ENCODE data around the gene TOLLIP.
A peak's percentile ranks its signal among the peaks of the same experiment; 100 is the strongest.

Gene TOLLIP

GRCh38 chr11:1297011-1297575 lies 12.3 kb downstream of the TOLLIP start:
- no peak for DNase-seq

GRCh38 chr11:1296287-1296686 lies 13.1 kb downstream of the TOLLIP start:
- no peak for DNase-seq

- DNase-seq = no peak
Observed at GRCh38 chr11:1295591-1295990, 13.8 kb downstream of the TOLLIP start.

- DNase-seq = no peak
Observed at GRCh38 chr11:1295086-1295485, 14.3 kb downstream of the TOLLIP start.

- DNase-seq = peak in 1 of 2 experiments; percentile 1
Observed at GRCh38 chr11:1293619-1294015, 15.8 kb downstream of the TOLLIP start.

GRCh38 chr11:1292644-1293618 lies 16.5 kb downstream of the TOLLIP start:
- DNase-seq = no peak

- no peak for DNase-seq
Observed at GRCh38 chr11:1292018-1292643, 17.3 kb downstream of the TOLLIP start.

- DNase-seq = no peak
Observed at GRCh38 chr11:1291295-1292017, 18.0 kb downstream of the TOLLIP start.

- DNase-seq = no peak
Observed at GRCh38 chr11:1290052-1291040, 19.1 kb downstream of the TOLLIP start.

- DNase-seq = no peak
Observed at GRCh38 chr11:1289211-1289935, 20.1 kb downstream of the TOLLIP start.

- no peak for DNase-seq
Observed at GRCh38 chr11:1288426-1289151, 20.8 kb downstream of the TOLLIP start.

GRCh38 chr11:1287928-1288327 lies 21.5 kb downstream of the TOLLIP start:
- DNase-seq = no peak

GRCh38 chr11:1285876-1286275 lies 23.6 kb downstream of the TOLLIP start:
- no peak for DNase-seq

GRCh38 chr11:1285316-1285744 lies 24.1 kb downstream of the TOLLIP start:
- DNase-seq = no peak

- no peak for DNase-seq
Observed at GRCh38 chr11:1283906-1284305, 25.5 kb downstream of the TOLLIP start.

- DNase-seq = no peak
Observed at GRCh38 chr11:1283091-1283511, 26.3 kb downstream of the TOLLIP start.

GRCh38 chr11:1281974-1282365 lies 27.5 kb downstream of the TOLLIP start:
- DNase-seq = no peak

GRCh38 chr11:1281326-1281973 lies 28.0 kb downstream of the TOLLIP start:
- DNase-seq = no peak

GRCh38 chr11:1280116-1281035 lies 29.1 kb downstream of the TOLLIP start:
- DNase-seq = no peak

All from SHP77 (cell line).